ENCODE data around the gene UBN1. TPM values are rescaled to one million over a fixed set of nuclear protein-coding genes. Genes with fewer than 3 reads are reported as not detected.

Gene UBN1
- total RNA-seq, 1 donor from 2014 or later = 45.3 TPM

DNA sequence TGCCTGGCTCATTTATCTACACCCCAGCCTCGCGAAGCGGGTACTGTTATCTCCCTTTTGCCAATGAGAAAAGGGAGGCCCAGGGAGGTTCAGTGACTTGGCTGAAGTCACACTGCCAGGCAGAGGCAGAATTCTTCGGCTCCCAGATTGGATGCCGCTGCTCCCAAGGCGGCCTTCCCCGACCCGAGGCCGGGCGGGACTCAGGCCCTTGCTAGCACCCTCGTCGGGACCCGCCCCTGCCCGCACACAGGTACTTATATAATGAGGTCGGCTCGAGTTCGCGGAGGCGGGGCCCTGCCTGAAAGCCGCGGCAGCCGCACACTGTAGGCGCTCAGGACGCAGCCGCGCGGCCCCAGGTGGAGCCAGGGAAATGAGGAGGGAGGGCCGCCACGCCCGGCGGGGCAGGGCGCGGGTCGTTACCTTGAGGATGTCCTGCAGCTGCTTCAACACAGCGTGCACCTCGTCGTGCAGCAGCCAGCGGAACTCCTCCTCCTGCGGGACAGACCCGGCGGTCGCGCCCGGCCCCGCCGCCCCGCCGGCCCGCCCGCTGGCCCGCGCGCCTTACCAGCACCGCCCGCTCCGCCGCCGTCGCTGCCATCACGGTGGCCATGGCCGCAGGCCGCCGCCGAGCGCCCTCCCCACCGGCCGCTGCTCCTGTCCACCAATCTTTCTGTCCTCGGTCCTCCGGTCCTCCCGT lies 45.2 kb upstream of the UBN1 start, which contains the start of gene ROGDI:
TSS of gene ROGDI (minus strand) at position 672 of the 697 bp plus-strand sequence. CDS start at position 610, 62 bp downstream.
- Mint-ChIP-seq H3K4me1 (ENCODE audit: low read depth, unreplicated experiment) (peaks cover 17% of the 10 kb centered on the region), H3K9me3 (ENCODE audit: unreplicated experiment) (no peaks in the 10 kb centered on the region), H3K27ac (ENCODE audit: unreplicated experiment) (peak within 1 kb of the TSS; percentile 91), H3K27me3 (ENCODE audit: low read depth, unreplicated experiment) (no peaks in the 10 kb centered on the region), H3K36me3 (ENCODE audit: low read depth, unreplicated experiment) (peaks cover 10% of the 10 kb centered on the region), H3K4me3 (ENCODE audit: unreplicated experiment) (peak within 1 kb of the TSS; percentile 89)
- H3K27me3 ChIP-seq (ENCODE audit: insufficient read depth, low read length) = no peaks in the 10 kb centered on the region
- no peaks in the 10 kb centered on the region for H3K9me3 ChIP-seq (ENCODE audit: insufficient read depth, low read depth, low read length)
- H3K36me3 ChIP-seq (ENCODE audit: insufficient read depth, low read length) = peaks cover 6% of the 10 kb centered on the region
- peak within 1 kb of the TSS; percentile 71 for H3K4me3 ChIP-seq (ENCODE audit: insufficient read depth, low read depth, low read length)
- peak within 1 kb of the TSS; percentile 66 for H3K27ac ChIP-seq (ENCODE audit: low read depth, low read length)
- FAIRE-seq = no peak
- H2AFZ ChIP-seq (ENCODE audit: low read depth, low read length) = peak within 1 kb of the TSS; percentile 86
- no peak for TF ChIP-seq EZH2 (IDR thresholded peaks at IDR 0.05; ENCODE audit: insufficient read depth, low read length)
- TF ChIP-seq, protein P1, sequence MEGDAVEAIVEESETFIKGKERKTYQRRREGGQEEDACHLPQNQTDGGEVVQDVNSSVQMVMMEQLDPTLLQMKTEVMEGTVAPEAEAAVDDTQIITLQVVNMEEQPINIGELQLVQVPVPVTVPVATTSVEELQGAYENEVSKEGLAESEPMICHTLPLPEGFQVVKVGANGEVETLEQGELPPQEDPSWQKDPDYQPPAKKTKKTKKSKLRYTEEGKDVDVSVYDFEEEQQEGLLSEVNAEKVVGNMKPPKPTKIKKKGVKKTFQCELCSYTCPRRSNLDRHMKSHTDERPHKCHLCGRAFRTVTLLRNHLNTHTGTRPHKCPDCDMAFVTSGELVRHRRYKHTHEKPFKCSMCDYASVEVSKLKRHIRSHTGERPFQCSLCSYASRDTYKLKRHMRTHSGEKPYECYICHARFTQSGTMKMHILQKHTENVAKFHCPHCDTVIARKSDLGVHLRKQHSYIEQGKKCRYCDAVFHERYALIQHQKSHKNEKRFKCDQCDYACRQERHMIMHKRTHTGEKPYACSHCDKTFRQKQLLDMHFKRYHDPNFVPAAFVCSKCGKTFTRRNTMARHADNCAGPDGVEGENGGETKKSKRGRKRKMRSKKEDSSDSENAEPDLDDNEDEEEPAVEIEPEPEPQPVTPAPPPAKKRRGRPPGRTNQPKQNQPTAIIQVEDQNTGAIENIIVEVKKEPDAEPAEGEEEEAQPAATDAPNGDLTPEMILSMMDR (IDR thresholded peaks at IDR 0.05; ENCODE audit: insufficient read depth, low read depth, low read length) = no peak
- H3K79me2 ChIP-seq (ENCODE audit: insufficient read depth, low read length) = no peaks in the 10 kb centered on the region
- peak within 1 kb of the TSS; percentile 76 for H3K9ac ChIP-seq (ENCODE audit: low read length)
- peak; percentile 36 for DNase-seq (ENCODE audit: low read depth)
- H4K20me1 ChIP-seq (ENCODE audit: insufficient read depth, low read length) = peaks cover 16% of the 10 kb centered on the region
- peaks cover 10% of the 10 kb centered on the region for H3K4me1 ChIP-seq (ENCODE audit: insufficient read depth, low read length)
- H3K4me2 ChIP-seq (ENCODE audit: low read length) = peak within 1 kb of the TSS; percentile 96

DNA sequence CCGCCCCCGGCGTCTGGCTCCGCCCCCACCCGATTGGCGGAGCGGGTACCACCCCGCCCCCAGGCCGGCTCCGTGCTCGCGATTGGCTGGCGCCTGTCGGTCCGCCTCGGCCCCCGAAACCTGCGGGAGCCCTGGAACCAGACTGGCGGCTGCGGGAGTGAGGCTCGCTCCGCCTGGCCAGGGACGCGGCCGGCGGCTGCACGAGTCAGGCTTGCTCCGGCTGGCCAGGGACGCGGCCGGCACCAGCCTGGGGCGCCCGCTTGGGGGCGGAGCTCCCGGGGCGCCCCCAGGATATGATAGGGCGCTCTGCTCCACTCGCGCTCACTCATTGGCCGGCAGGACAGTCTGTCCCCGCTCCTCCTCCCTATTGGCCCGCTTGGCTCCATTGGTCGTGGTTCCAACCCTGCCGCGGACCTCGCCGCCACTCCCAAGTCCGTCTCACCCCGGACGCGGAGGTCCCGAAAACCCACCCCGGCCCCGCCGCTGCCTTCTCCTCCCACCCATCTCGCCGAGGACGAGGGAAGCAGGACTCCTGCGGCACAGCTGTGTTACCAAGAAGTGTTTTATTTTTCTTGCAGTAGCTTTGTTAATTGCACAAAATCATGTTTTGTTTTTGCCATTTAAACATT lies 44.5 kb upstream of the UBN1 start:
- FAIRE-seq (no peak), DNase-seq (ENCODE audit: low read depth) (peak; percentile 84)
- Histone ChIP-seq H3K36me3 (ENCODE audit: insufficient read depth, low read length) (peaks cover 13% of the 10 kb centered on the region), H3K27ac (ENCODE audit: low read depth, low read length) (peak overlapping the region; percentile 66), H3K9me3 (ENCODE audit: insufficient read depth, low read depth, low read length) (no peaks in the 10 kb centered on the region), H3K79me2 (ENCODE audit: insufficient read depth, low read length) (no peaks in the 10 kb centered on the region), H3K4me2 (ENCODE audit: low read length) (peak overlapping the region; percentile 96), H3K9ac (ENCODE audit: low read length) (peak overlapping the region; percentile 76), H3K4me3 (ENCODE audit: insufficient read depth, low read depth, low read length) (peak overlapping the region; percentile 71), H3K4me1 (ENCODE audit: insufficient read depth, low read length) (peaks cover 10% of the 10 kb centered on the region), H2AFZ (ENCODE audit: low read depth, low read length) (peak overlapping the region; percentile 86), H4K20me1 (ENCODE audit: insufficient read depth, low read length) (peaks cover 16% of the 10 kb centered on the region), H3K27me3 (ENCODE audit: insufficient read depth, low read length) (no peaks in the 10 kb centered on the region)
- peaks cover 17% of the 10 kb centered on the region for H3K4me1 Mint-ChIP-seq (ENCODE audit: low read depth, unreplicated experiment)
- H3K27me3 Mint-ChIP-seq (ENCODE audit: low read depth, unreplicated experiment) = no peaks in the 10 kb centered on the region
- H3K27ac Mint-ChIP-seq (ENCODE audit: unreplicated experiment) = peak overlapping the region; percentile 91
- H3K36me3 Mint-ChIP-seq (ENCODE audit: low read depth, unreplicated experiment) = peaks cover 7% of the 10 kb centered on the region
- H3K9me3 Mint-ChIP-seq (ENCODE audit: unreplicated experiment) = no peaks in the 10 kb centered on the region
- H3K4me3 Mint-ChIP-seq (ENCODE audit: unreplicated experiment) = peak overlapping the region; percentile 89
- TF ChIP-seq EZH2 (IDR thresholded peaks at IDR 0.05; ENCODE audit: insufficient read depth, low read length) = no peak
- TF ChIP-seq, protein P1 (IDR thresholded peaks at IDR 0.05; ENCODE audit: insufficient read depth, low read depth, low read length) = no peak
